GM19438 (cell line): Measurements from ENCODE around the gene SEMA3D.

Experiments
- ATAC-seq: cut with Tn5 transposase; IDR thresholded peaks from one replicate; pipeline ENCODE4 v1.9.1; 2021; ENCODE audit warnings: low read depth; ENCODE audit not compliant: unreplicated experiment

Gene SEMA3D

GRCh38 chr7:85041605-85042216 is 145.1 kb downstream of the SEMA3D start:
- peak; percentile 65 for ATAC-seq

- ATAC-seq = no peak
Observed at GRCh38 chr7:85039196-85039923, 147.5 kb downstream of the SEMA3D start.

GRCh38 chr7:85038466-85038865 is 148.4 kb downstream of the SEMA3D start:
- no peak for ATAC-seq

GRCh38 chr7:85033263-85033662 is 153.6 kb downstream of the SEMA3D start:
- no peak for ATAC-seq

GRCh38 chr7:85031475-85031874 is 155.4 kb downstream of the SEMA3D start:
- ATAC-seq = no peak

- ATAC-seq = no peak
Observed at GRCh38 chr7:85030893-85031292, 156.0 kb downstream of the SEMA3D start.

- ATAC-seq = no peak
Observed at GRCh38 chr7:85025312-85025756, 161.5 kb downstream of the SEMA3D start.

GRCh38 chr7:85023916-85024315 is 162.9 kb downstream of the SEMA3D start:
- ATAC-seq = no peak

GRCh38 chr7:85023066-85023712 is 163.7 kb downstream of the SEMA3D start:
- ATAC-seq = no peak

GRCh38 chr7:85022064-85022697 is 164.7 kb downstream of the SEMA3D start:
- no peak for ATAC-seq

GRCh38 chr7:85021101-85021704 is 165.7 kb downstream of the SEMA3D start:
- no peak for ATAC-seq

- ATAC-seq = no peak
Observed at GRCh38 chr7:85019778-85020177, 167.1 kb downstream of the SEMA3D start.

- no peak for ATAC-seq
Observed at GRCh38 chr7:85019176-85019575, 167.7 kb downstream of the SEMA3D start.

- no peak for ATAC-seq
Observed at GRCh38 chr7:85018498-85018897, 168.4 kb downstream of the SEMA3D start.

- no peak for ATAC-seq
Observed at GRCh38 chr7:85016286-85016685, 170.6 kb downstream of the SEMA3D start.

- ATAC-seq = no peak
Observed at GRCh38 chr7:85014936-85015660, 171.8 kb downstream of the SEMA3D start.

- no peak for ATAC-seq
Observed at GRCh38 chr7:85011127-85011526, 175.7 kb downstream of the SEMA3D start.

- ATAC-seq = no peak
Observed at GRCh38 chr7:85010306-85010705, 176.6 kb downstream of the SEMA3D start.

- ATAC-seq = no peak
Observed at GRCh38 chr7:85006754-85007153, 180.1 kb downstream of the SEMA3D start.

- ATAC-seq = no peak
Observed at GRCh38 chr7:85004402-85004801, 182.5 kb downstream of the SEMA3D start.
